ENCODE data around the gene ITPR3. TPM values are rescaled to one million over a fixed set of nuclear protein-coding genes. Genes with fewer than 3 reads are reported as not detected.

ITPR3 gene
- total and polyA plus RNA-seq, 10 donors, result 9.9 to 95.6 (median 62.1) TPM

GRCh38 chr6:33619166-33619840 is 1.8 kb upstream of the ITPR3 start:
- H3K27ac ChIP-seq, result peak overlapping the region; percentile 83 to 96 (median 92)

DNA sequence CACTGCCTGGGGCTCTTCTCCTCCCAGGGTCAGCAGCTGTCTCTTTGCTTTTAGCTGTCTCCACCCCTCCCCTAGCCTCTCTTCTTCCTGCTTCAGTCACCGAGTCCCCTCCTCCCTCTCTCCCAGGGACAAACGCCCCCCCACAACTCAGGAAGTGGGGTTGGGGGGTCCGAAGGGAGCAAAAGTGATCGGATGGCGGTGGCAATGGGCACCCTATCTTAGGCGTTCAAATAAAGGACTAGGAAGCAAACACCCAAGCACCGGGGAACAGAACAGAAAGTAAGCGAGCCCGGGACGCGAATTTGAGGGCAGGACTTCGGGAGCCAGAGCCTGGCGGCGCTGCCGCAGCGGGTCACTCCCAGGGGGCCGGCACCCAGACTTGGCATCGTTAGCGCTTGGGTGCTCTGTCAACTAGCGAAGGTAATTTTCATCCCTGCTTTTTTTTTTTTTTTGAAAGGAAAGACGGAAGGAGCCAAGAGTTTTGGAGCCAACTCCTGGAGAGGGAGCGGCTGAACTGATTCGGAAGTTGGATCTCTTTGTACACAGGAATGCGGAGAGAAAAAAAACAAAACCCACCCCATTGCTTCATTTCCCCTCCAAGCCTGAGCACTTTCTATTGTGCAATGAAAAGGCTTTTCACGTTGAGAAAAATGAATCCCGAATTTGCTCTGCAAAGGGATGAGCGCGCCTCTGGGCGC is 815 bp upstream of the ITPR3 start:
- WGBS, 5 donors, result 0 to 1% (median 0%) methylated on average over 26 to 29 of the region's 29 CpGs
- H3K4me3 ChIP-seq, result peak overlapping the region; percentile 74 to 88 (median 82)
- peaks cover 27 to 77% (median 53%) of the 10 kb centered on the region in 6 donors for H3K4me1 ChIP-seq
- TF ChIP-seq POLR2A (IDR thresholded peaks at IDR 0.05) (peak in 1 of 3 donors; percentile 18), CTCF (IDR thresholded peaks at IDR 0.05 in 8 of 11, conservative IDR thresholded peaks at IDR 0.05 in 3 of 11) (no peak), POLR2AphosphoS5 (IDR thresholded peaks at IDR 0.05) (peak in 1 of 3 donors; percentile 29)
- H3K27ac ChIP-seq, result peak overlapping the region; percentile 83 to 96 (median 92)
- DNase-seq, result peak; percentile 84
- H3K36me3 ChIP-seq, result peaks cover 0 to 16% (median 0%) of the 10 kb centered on the region in 6 donors
- no peaks in the 10 kb centered on the region for H3K9me3 ChIP-seq
- intact Hi-C loops (cut with DNase I; ENCODE audit: low total_unique reads), result no loop called here
- H3K27me3 ChIP-seq (replicated peaks in 1 of 7), result peaks cover 0 to 19% (median 0%) of the 10 kb centered on the region in 7 donors

More at GRCh38 chr6:33619166-33619840, 1.8 kb upstream of the ITPR3 start:
- intact Hi-C loops (cut with DNase I; ENCODE audit: low total_unique reads), result no loop called here
- no peaks in the 10 kb centered on the region for H3K9me3 ChIP-seq
- TF ChIP-seq POLR2AphosphoS5 (IDR thresholded peaks at IDR 0.05) (no peak), CTCF (IDR thresholded peaks at IDR 0.05 in 8 of 11, conservative IDR thresholded peaks at IDR 0.05 in 3 of 11) (peak in 2 of 11 experiments; percentile 7 to 11), POLR2A (IDR thresholded peaks at IDR 0.05) (no peak)
- peaks cover 0 to 10% (median 0%) of the 10 kb centered on the region in 6 donors for H3K36me3 ChIP-seq
- peaks cover 26 to 70% (median 44%) of the 10 kb centered on the region in 6 donors for H3K4me1 ChIP-seq
- 46 to 60% (median 50%) methylated on average over 5 of the region's 5 CpGs for WGBS, 5 donors
- peak overlapping the region in 2 of 8 donors; percentile 83 to 88 for H3K4me3 ChIP-seq
- no peak for DNase-seq
- H3K27me3 ChIP-seq (replicated peaks in 1 of 7), result peaks cover 0 to 19% (median 0%) of the 10 kb centered on the region in 7 donors

DNA sequence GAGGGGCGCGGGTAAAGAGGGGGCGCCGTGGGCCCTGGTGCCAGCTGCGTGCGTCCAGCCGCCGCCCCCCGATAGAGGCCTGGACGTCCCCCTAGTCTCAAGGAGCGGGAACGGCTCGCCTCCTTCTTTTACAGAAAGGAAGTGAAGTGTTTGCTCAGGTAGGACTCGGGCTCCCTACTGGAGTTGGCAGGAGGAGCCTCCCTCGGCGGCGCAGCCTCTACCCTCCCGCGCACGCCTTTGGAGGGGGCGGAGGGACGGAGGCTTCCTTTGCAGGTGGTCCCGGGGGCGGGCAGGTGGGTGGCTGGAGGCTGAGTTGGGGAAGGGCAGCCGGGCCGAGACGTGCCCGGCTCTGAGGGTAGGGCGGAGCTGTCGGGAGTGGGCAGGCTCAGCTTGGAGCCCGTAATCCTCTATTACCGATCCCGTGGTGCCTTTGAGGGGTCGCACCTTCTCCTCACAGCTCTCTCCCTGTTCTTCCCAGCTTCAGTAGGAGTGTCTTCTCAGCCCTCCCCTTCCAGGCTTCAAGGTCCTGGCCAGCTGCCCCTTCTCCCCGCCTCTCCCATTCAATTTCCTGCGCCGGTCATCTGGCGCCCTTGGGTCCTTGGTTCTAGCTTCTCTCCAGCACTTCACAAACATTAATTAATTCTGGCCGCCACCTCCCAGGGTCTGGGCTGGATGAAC is 728 bp downstream of the ITPR3 start:
- DNase-seq, result peak; percentile 86
- H3K9me3 ChIP-seq, result no peaks in the 10 kb centered on the region
- H3K27ac ChIP-seq, result peak overlapping the region; percentile 83 to 96 (median 92)
- peak; percentile 62 to 71 (median 71) for TF ChIP-seq POLR2AphosphoS5 (IDR thresholded peaks at IDR 0.05)
- TF ChIP-seq POLR2A (IDR thresholded peaks at IDR 0.05), result no peak
- WGBS, 5 donors, result 8 to 11% (median 10%) methylated on average over 24 to 39 of the region's 39 CpGs
- H3K36me3 ChIP-seq, result peaks cover 0 to 28% (median 0%) of the 10 kb centered on the region in 6 donors
- intact Hi-C loops (cut with DNase I; ENCODE audit: low total_unique reads), result no loop called here
- H3K27me3 ChIP-seq (replicated peaks in 1 of 7), result peaks cover 0 to 19% (median 0%) of the 10 kb centered on the region in 7 donors
- peaks cover 28 to 88% (median 59%) of the 10 kb centered on the region in 6 donors for H3K4me1 ChIP-seq
- H3K4me3 ChIP-seq, result peak overlapping the region; percentile 74 to 88 (median 82)

All from spleen (tissue), 11 donors.